SH-SY5Y (cell line): ENCODE data around the gene ATRNL1.

Experiments
- GATA2 ChIP-seq: IDR thresholded peaks from 2 replicates; pipeline ENCODE4 v1.6.1; 2011; ENCODE audit warnings: mild to moderate bottlenecking, low read depth, low read length
- GATA3 ChIP-seq: IDR thresholded peaks from 2 replicates; pipeline ENCODE4 v1.6.1; 2011; ENCODE audit warnings: low read depth, mild to moderate bottlenecking, low read length, moderate library complexity

- TF ChIP-seq GATA2 (no peak), GATA3 (no peak)
These were observed 128.9 kb downstream of the ATRNL1 start for GRCh38 chr10:115222039-115222438.
